Naive thymus-derived CD4-positive, alpha-beta T cell (primary cell): ENCODE measurements around the gene DNAH1. TPM values are rescaled to one million over a fixed set of nuclear protein-coding genes. Genes with fewer than 3 reads are reported as not detected.

Experiments
- ATAC-seq: fragments of 150-1000 bp; cut with Tn5 transposase; 2 replicates; pipeline ENCODE4 v1.10.0; 2021; ENCODE audit warnings: mild to moderate bottlenecking, moderate library complexity
- CTCF ChIA-PET: fragments of 350-600 bp; sonication (Branson Sonifier 250); formaldehyde crosslinking; loops from one replicate; lab custom pipeline; 2021; ENCODE audit warnings: antibody characterized with exemption; lab: Charles Lee
- POLR2A ChIA-PET: fragments of 350-600 bp; sonication (Branson Sonifier 250); formaldehyde crosslinking; loops from one replicate; lab custom pipeline; 2021; ENCODE audit warnings: antibody characterized with exemption, inconsistent platforms; lab: Charles Lee
- DNase-seq, 9 donors: peaks; one replicate each; pipeline versions ENCODE4 v3.0.0 to v3.0.0-alpha.2; 2020 to 2022; ENCODE audit warnings: mixed read lengths in 1 of 9
- H3K27ac ChIP-seq: one replicate; pipeline ENCODE4 v1.7.0; 2013; ENCODE audit warnings: mild to moderate bottlenecking, low read depth, low read length, moderate library complexity
- H3K27me3 ChIP-seq, 2 donors: one replicate each; pipeline ENCODE4 v1.7.0; 2013; ENCODE audit warnings: low read length in 2 of 2, mild to moderate bottlenecking in 2 of 2, moderate library complexity in 2 of 2; ENCODE audit not compliant: control insufficient read depth in 2 of 2, insufficient read depth in 2 of 2
- H3K36me3 ChIP-seq, 3 experiments: 1 replicate in 2 of 3; 2 replicates in 1 of 3; pipeline ENCODE4 v1.7.0; 2013; ENCODE audit warnings: low read length in 3 of 3, mild to moderate bottlenecking in 3 of 3, moderate library complexity in 1 of 3; ENCODE audit not compliant: insufficient read depth in 3 of 3, control insufficient read depth in 2 of 3
- H3K4me1 ChIP-seq, 2 donors: one replicate each; pipeline ENCODE4 v1.7.0; 2013; ENCODE audit warnings: low read length in 2 of 2, mild to moderate bottlenecking in 2 of 2, moderate library complexity in 1 of 2; ENCODE audit not compliant: control insufficient read depth in 2 of 2, insufficient read depth in 2 of 2
- H3K4me3 ChIP-seq: 2 replicates; pipeline ENCODE4 v1.7.0; 2013; ENCODE audit warnings: mild to moderate bottlenecking, low read length
- H3K9me3 ChIP-seq, 3 experiments: 1 replicate in 2 of 3; 2 replicates in 1 of 3; pipeline ENCODE4 v1.7.0; 2013; ENCODE audit warnings: low read length in 3 of 3; ENCODE audit not compliant: control insufficient read depth in 2 of 3
- H3K27ac Mint-ChIP-seq, 9 donors: one replicate each; pipeline ENCODE4 v1.8.0; 2020 to 2022; ENCODE audit warnings: mixed read lengths in 9 of 9, mild to moderate bottlenecking in 8 of 9, moderate library complexity in 5 of 9, inconsistent platforms in 2 of 9
- H3K27me3 Mint-ChIP-seq, 5 donors: one replicate each; pipeline ENCODE4 v1.8.0; 2021 to 2022; ENCODE audit warnings: mixed read lengths in 5 of 5, mild to moderate bottlenecking in 1 of 5
- H3K36me3 Mint-ChIP-seq, 5 donors: one replicate each; pipeline ENCODE4 v1.8.0; 2020 to 2022; ENCODE audit warnings: mixed read lengths in 5 of 5, mild to moderate bottlenecking in 3 of 5, inconsistent platforms in 1 of 5
- H3K4me1 Mint-ChIP-seq, 7 donors: one replicate each; pipeline ENCODE4 v1.8.0; 2020 to 2022; ENCODE audit warnings: mixed read lengths in 7 of 7, mild to moderate bottlenecking in 3 of 7, inconsistent platforms in 1 of 7
- H3K4me3 Mint-ChIP-seq, 10 donors: one replicate each; pipeline ENCODE4 v1.8.0; 2020 to 2022; ENCODE audit warnings: mild to moderate bottlenecking in 10 of 10, mixed read lengths in 10 of 10, moderate library complexity in 6 of 10, inconsistent platforms in 2 of 10
- H3K9me3 Mint-ChIP-seq, 11 donors: one replicate each; pipeline ENCODE4 v1.8.0; 2020 to 2022; ENCODE audit warnings: mixed read lengths in 11 of 11, mild to moderate bottlenecking in 4 of 11, inconsistent platforms in 1 of 11, moderate library complexity in 1 of 11
- intact Hi-C, 2 donors: fragments of 100-400 bp; cut with micrococcal nuclease; formaldehyde crosslinking; loops; one replicate each; pipeline ENCODE4 v1.15.1; 2023
- polyA plus RNA-seq, 2 donors: library from polyadenylated mRNA; unstranded; fragments of 300-500 nt; fragmentation: Illumina TruSeq; gene quantifications; one replicate each; pipeline ENCODE4 v1.2.3, GENCODE V29; 2021
- total RNA-seq, 6 experiments: library from RNA in 5 of 6; stranded (reverse) in 5 of 6; gene quantifications; 1 replicate in 5 of 6; 2 replicates in 1 of 6; pipeline ENCODE4 v1.2.3 and lab custom pipeline; 2021 to 2026

DNAH1 gene
- total and polyA plus RNA-seq, 7 experiments from 2014 or later: 0.35 to 69.2 (median 48.2) TPM

DNA sequence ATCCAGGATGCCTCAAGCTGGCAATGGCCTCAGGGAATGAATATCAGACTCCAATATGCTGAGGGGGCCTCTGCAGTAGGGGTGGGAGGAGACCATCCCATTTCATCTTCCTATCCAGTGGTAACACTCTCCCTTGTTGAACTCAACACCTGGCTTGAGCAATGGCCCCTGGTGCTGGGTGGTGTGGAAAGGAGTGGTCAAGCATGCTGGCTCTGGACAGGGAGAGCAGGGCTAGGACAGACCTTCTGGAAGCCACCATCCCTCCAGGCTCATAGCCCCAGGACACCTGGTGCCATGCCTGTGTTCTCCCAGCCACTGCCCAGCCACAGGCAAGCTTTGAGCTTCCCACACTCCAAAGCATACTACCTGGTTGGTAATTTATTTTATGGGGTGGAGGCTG is 9.6 kb downstream of the DNAH1 start:
- H3K4me1 ChIP-seq: no peaks in the 10 kb centered on the region
- ATAC-seq (no peak), DNase-seq (no peak)
- Mint-ChIP-seq H3K4me1 (peaks cover 0 to 6% (median 0%) of the 10 kb centered on the region in 7 donors), H3K36me3 (peaks cover 4 to 8% (median 5%) of the 10 kb centered on the region in 5 donors), H3K27me3 (no peaks in the 10 kb centered on the region), H3K4me3 (no peak overlapping the region), H3K9me3 (no peaks in the 10 kb centered on the region), H3K27ac (no peak overlapping the region)
- H3K27me3 ChIP-seq: no peaks in the 10 kb centered on the region
- ChIA-PET CTCF (no interaction called here), POLR2A (interaction anchor here (0.7 kb wide), 1 partner anchor 85 kb away, joined by 3 read pairs; no protein-coding TSS in a partner anchor)
- no peak overlapping the region for H3K4me3 ChIP-seq
- intact Hi-C loops: no loop called here
- H3K27ac ChIP-seq: no peak overlapping the region
- H3K36me3 ChIP-seq: peaks cover 0 to 23% (median 3%) of the 10 kb centered on the region in 3 experiments
- H3K9me3 ChIP-seq: no peaks in the 10 kb centered on the region

DNA sequence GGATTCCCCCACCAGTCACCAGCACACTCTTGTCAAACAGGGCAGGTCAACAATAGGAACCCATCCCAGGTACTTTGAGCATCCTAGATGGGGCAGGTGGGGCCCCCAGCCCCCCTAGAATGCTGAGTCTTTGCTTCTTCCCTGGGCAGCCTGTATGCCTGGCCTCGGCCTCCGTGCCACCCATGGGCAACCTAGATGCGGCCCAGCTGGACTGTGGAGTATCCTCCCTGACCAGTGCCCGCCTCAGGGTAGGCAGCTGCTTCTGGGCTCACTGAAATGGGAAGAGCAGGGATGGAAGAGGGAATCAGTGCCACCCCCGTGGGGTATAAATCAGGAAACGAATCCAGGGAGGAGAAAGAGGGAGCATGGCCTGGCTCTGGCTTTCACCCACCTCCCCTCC is 10.9 kb downstream of the DNAH1 start:
- Mint-ChIP-seq H3K27me3 (no peaks in the 10 kb centered on the region), H3K4me1 (peaks cover 0 to 6% (median 0%) of the 10 kb centered on the region in 7 donors), H3K27ac (no peak overlapping the region), H3K36me3 (peaks cover 4 to 11% (median 5%) of the 10 kb centered on the region in 5 donors), H3K9me3 (no peaks in the 10 kb centered on the region), H3K4me3 (no peak overlapping the region)
- no peaks in the 10 kb centered on the region for H3K9me3 ChIP-seq
- intact Hi-C loops: no loop called here
- H3K4me1 ChIP-seq: no peaks in the 10 kb centered on the region
- H3K36me3 ChIP-seq: peaks cover 0 to 27% (median 3%) of the 10 kb centered on the region in 3 experiments
- CTCF ChIA-PET: interaction anchor here (0.8 kb wide), 1 partner anchor 94 kb away, joined by 3 read pairs; no protein-coding TSS in a partner anchor
- no peak overlapping the region for H3K27ac ChIP-seq
- H3K27me3 ChIP-seq: no peaks in the 10 kb centered on the region
- DNase-seq (no peak), ATAC-seq (no peak)
- POLR2A ChIA-PET: interaction anchor here (0.9 kb wide), 1 partner anchor 117 kb away, joined by 3 read pairs; no protein-coding TSS in a partner anchor
- no peak overlapping the region for H3K4me3 ChIP-seq

DNA sequence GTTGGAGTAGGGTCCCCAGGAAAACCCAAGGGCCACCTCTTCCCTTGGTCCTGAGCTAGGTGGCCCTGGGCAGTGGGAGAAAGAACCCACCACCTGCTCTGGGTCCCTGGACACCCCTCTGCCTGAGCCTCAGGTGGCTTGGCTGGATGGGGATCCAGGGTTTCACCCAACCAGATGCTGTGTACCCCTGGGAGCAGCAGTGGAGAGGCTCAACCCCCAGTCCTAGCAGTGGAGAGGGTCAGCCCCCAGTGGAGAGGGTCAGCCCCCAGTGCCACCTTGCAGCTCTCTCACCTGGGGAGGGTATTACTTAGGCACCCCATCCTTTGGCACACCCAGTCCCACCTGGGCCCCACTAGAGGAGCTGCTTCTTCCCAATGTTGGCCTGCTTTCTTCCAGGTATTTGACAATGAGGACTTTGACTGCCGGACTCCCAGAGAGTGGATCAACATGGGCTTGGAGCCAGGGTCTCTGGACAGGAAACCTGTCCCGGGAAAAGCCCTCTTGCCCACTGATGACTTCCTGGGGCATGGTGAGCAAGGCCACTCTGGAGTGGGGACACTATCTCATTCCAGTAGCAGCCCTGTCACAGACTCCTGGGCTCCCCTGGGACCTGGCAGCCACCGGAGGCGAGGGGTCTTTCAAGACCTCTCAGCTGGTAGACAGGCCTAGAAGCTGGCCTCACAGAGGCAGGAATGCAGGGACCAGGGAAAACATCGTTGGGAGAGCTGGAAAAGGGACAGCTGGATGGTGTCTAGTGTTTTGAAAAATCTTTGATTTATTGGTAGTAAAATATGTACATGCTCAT is 11.6 kb downstream of the DNAH1 start:
- H3K4me3 Mint-ChIP-seq: no peak overlapping the region

DNA sequence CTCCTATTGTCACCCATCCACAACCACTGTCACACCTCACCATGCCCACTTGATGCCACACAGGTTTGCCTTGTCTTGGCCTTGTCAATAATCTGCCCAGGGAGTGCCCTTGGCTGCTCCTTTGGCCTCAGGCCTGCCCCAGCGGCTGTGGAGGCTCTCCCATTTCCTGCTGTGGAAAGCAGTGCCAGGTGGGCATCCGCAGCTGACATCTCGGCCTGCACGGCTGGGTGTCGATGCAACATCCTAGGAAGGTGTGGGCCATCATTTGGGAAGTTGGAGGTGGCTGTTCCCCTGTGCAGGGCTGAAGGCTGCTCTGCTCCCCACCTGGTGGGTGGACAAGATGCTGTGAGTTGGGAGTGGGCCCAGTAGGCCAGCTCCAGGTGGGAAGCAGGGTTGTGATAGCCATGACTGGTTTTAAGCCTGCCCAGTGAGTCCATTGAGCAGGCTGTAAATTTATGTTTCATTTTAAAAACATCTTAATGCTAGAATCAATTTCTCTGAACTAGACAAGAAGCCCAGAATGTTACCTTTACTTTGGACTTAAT is 12.5 kb downstream of the DNAH1 start:
- intact Hi-C loops: no loop called here
- Histone ChIP-seq H3K9me3 (no peaks in the 10 kb centered on the region), H3K27me3 (no peaks in the 10 kb centered on the region), H3K4me1 (no peaks in the 10 kb centered on the region), H3K36me3 (peaks cover 0 to 35% (median 3%) of the 10 kb centered on the region in 3 experiments), H3K4me3 (no peak overlapping the region), H3K27ac (no peak overlapping the region)
- Mint-ChIP-seq H3K9me3 (no peaks in the 10 kb centered on the region), H3K27me3 (no peaks in the 10 kb centered on the region), H3K36me3 (peaks cover 2 to 17% (median 5%) of the 10 kb centered on the region in 5 donors), H3K4me1 (no peaks in the 10 kb centered on the region), H3K4me3 (no peak overlapping the region), H3K27ac (peak overlapping the region in 2 of 9 donors; percentile 4 to 60)
- ChIA-PET POLR2A (no interaction called here), CTCF (interaction anchor here (1.4 to 1.8 kb wide), 2 partner anchors 10 to 108 kb away, joined by 3 to 12 read pairs; no protein-coding TSS in a partner anchor)
- DNase-seq: no peak
- no peak for ATAC-seq

More for the DNA sequence above, 11.6 kb downstream of the DNAH1 start:
- CTCF ChIA-PET: interaction anchor here (0.8 kb wide), 1 partner anchor 95 kb away, joined by 3 read pairs; no protein-coding TSS in a partner anchor
- no peaks in the 10 kb centered on the region for H3K9me3 ChIP-seq
- DNase-seq: no peak
- H3K4me1 ChIP-seq: no peaks in the 10 kb centered on the region
- intact Hi-C loops: no loop called here
- H3K4me1 Mint-ChIP-seq: peaks cover 0 to 6% (median 0%) of the 10 kb centered on the region in 7 donors
- H3K36me3 ChIP-seq: peaks cover 0 to 32% (median 3%) of the 10 kb centered on the region in 3 experiments
- H3K4me3 ChIP-seq: no peak overlapping the region
- POLR2A ChIA-PET: interaction anchor here (0.9 kb wide), 1 partner anchor 118 kb away, joined by 3 read pairs; no protein-coding TSS in a partner anchor
- peaks cover 3 to 17% (median 5%) of the 10 kb centered on the region in 5 donors for H3K36me3 Mint-ChIP-seq
- H3K27me3 Mint-ChIP-seq: no peaks in the 10 kb centered on the region
- peak overlapping the region in 1 of 9 donors; percentile 60 for H3K27ac Mint-ChIP-seq
- H3K9me3 Mint-ChIP-seq: no peaks in the 10 kb centered on the region
- no peak for ATAC-seq
- no peak overlapping the region for H3K27ac ChIP-seq
- no peaks in the 10 kb centered on the region for H3K27me3 ChIP-seq

DNA sequence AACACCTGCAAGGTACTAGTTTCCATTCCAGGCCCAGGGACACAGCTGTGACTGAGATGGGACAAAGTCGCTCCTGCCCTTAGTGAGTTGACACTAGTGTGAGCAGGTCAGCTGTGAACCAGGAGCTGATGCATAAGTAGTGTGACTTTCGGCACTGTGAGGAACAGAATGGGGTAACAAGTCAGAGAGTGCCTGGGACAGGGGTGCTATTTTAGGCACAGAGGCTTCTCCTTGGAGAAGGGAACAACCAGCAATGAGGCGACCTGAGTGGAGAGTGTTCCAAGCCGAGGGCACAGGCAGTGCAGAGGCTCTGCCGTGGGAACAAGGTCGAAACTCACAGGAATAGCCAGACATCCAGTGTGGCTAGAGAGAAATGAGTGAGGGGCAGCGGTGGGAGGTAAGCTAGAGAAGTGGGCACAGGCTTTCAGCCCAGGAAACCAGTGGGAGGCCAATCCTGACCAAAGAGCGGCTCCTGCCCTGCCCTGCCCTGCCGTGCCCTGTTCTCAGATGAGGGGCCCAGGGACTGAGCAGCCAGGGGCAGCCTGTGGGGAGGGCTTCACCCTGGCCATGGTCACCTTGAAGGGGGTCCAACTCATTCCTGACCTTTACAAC is 14.2 kb downstream of the DNAH1 start:
- Histone ChIP-seq H3K4me3 (no peak overlapping the region), H3K27me3 (no peaks in the 10 kb centered on the region), H3K36me3 (peaks cover 4 to 40% (median 6%) of the 10 kb centered on the region in 3 experiments), H3K9me3 (no peaks in the 10 kb centered on the region), H3K4me1 (no peaks in the 10 kb centered on the region), H3K27ac (no peak overlapping the region)
- no peak overlapping the region for H3K4me3 Mint-ChIP-seq
- peaks cover 4 to 17% (median 5%) of the 10 kb centered on the region in 5 donors for H3K36me3 Mint-ChIP-seq
- DNase-seq (no peak), ATAC-seq (no peak)
- H3K4me1 Mint-ChIP-seq: no peaks in the 10 kb centered on the region
- intact Hi-C loops: loop anchor here in 1 of 2 donors (10.0 kb wide), 1 partner anchor 325 kb away; no protein-coding TSS in a partner anchor
- CTCF ChIA-PET: interaction anchor here (1.4 to 1.8 kb wide), 2 partner anchors 8 to 110 kb away, joined by 3 to 12 read pairs; no protein-coding TSS in a partner anchor
- no peaks in the 10 kb centered on the region for H3K27me3 Mint-ChIP-seq
- H3K9me3 Mint-ChIP-seq: no peaks in the 10 kb centered on the region
- H3K27ac Mint-ChIP-seq: peak overlapping the region in 2 of 9 donors; percentile 10 to 49
- POLR2A ChIA-PET: no interaction called here

DNA sequence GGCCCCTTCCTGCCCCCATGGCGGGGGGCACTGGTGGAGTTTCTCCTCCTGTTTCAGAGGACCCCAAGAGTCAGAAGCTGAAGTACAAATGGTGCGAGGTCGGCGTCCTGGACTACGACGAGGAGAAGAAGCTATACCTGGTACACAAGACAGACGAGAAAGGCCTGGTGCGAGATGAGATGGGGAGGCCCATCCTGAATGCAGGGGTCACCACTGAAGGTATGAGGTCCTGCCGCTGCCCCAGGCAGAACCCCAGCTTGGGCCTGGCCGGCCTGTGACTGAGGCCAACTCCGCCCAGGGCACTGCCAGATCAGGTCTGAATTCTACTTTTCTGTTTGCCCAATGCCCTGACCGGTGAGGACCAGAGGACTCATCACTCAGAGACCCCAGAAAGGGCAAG is 15.0 kb downstream of the DNAH1 start:
- Histone ChIP-seq H3K4me1 (no peaks in the 10 kb centered on the region), H3K36me3 (peaks cover 4 to 38% (median 6%) of the 10 kb centered on the region in 3 experiments), H3K27ac (no peak overlapping the region), H3K4me3 (no peak overlapping the region), H3K27me3 (no peaks in the 10 kb centered on the region), H3K9me3 (no peaks in the 10 kb centered on the region)
- H3K36me3 Mint-ChIP-seq: peaks cover 4 to 17% (median 5%) of the 10 kb centered on the region in 5 donors
- DNase-seq (no peak), ATAC-seq (no peak)
- CTCF ChIA-PET: no interaction called here
- no peaks in the 10 kb centered on the region for H3K4me1 Mint-ChIP-seq
- intact Hi-C loops: loop anchor here in 1 of 2 donors (10.0 kb wide), 1 partner anchor 326 kb away; no protein-coding TSS in a partner anchor
- no peaks in the 10 kb centered on the region for H3K27me3 Mint-ChIP-seq
- POLR2A ChIA-PET: no interaction called here
- no peak overlapping the region for H3K4me3 Mint-ChIP-seq
- H3K9me3 Mint-ChIP-seq: no peaks in the 10 kb centered on the region
- no peak overlapping the region for H3K27ac Mint-ChIP-seq
